ENCODE measurements around the gene CGNL1. TPM values are rescaled to one million over a fixed set of nuclear protein-coding genes. Genes with fewer than 3 reads are reported as not detected.
A peak's percentile ranks its signal among the peaks of the same experiment; 100 is the strongest.

CGNL1 gene
- total RNA-seq, 1 experiment from 2014 or later, result 0.34 TPM

- DNase-seq (ENCODE audit: low read depth), result no peak
Measured at GRCh38 chr15:57421551-57421950, 45.2 kb downstream of the CGNL1 start.

- DNase-seq (ENCODE audit: low read depth), result no peak
Measured at GRCh38 chr15:57422113-57422754, 45.9 kb downstream of the CGNL1 start.

- DNase-seq (ENCODE audit: low read depth), result no peak
Measured at GRCh38 chr15:57423599-57424140, 47.4 kb downstream of the CGNL1 start.

GRCh38 chr15:57424628-57425405 is 48.5 kb downstream of the CGNL1 start:
- no peak for DNase-seq (ENCODE audit: low read depth)

GRCh38 chr15:57425842-57426241 is 49.5 kb downstream of the CGNL1 start:
- DNase-seq (ENCODE audit: low read depth), result no peak

GRCh38 chr15:57427367-57427821 is 51.1 kb downstream of the CGNL1 start:
- no peak for DNase-seq (ENCODE audit: low read depth)

GRCh38 chr15:57432141-57432741 is 55.9 kb downstream of the CGNL1 start:
- no peak for DNase-seq (ENCODE audit: low read depth)

GRCh38 chr15:57436166-57436565 is 59.9 kb downstream of the CGNL1 start:
- DNase-seq (ENCODE audit: low read depth), result no peak

- no peak for DNase-seq (ENCODE audit: low read depth)
Measured at GRCh38 chr15:57436961-57437360, 60.7 kb downstream of the CGNL1 start.

- no peak for DNase-seq (ENCODE audit: low read depth)
Measured at GRCh38 chr15:57437564-57437963, 61.3 kb downstream of the CGNL1 start.

- DNase-seq (ENCODE audit: low read depth), result no peak
Measured at GRCh38 chr15:57438166-57438565, 61.9 kb downstream of the CGNL1 start.

GRCh38 chr15:57439128-57440027 is 63.1 kb downstream of the CGNL1 start:
- DNase-seq (ENCODE audit: low read depth), result no peak

GRCh38 chr15:57440167-57440566 is 63.9 kb downstream of the CGNL1 start:
- DNase-seq (ENCODE audit: low read depth), result no peak

- DNase-seq (ENCODE audit: low read depth), result peak; percentile 65
Measured at GRCh38 chr15:57440799-57441198, 64.5 kb downstream of the CGNL1 start.

- no peak for DNase-seq (ENCODE audit: low read depth)
Measured at GRCh38 chr15:57442335-57442734, 66.0 kb downstream of the CGNL1 start.

- no peak for DNase-seq (ENCODE audit: low read depth)
Measured at GRCh38 chr15:57443486-57443885, 67.2 kb downstream of the CGNL1 start.

GRCh38 chr15:57444877-57445513 is 68.7 kb downstream of the CGNL1 start:
- peak; percentile 17 for DNase-seq (ENCODE audit: low read depth)

- no peak for DNase-seq (ENCODE audit: low read depth)
Measured at GRCh38 chr15:57445872-57446271, 69.6 kb downstream of the CGNL1 start.

- no peak for DNase-seq (ENCODE audit: low read depth)
Measured at GRCh38 chr15:57446393-57446792, 70.1 kb downstream of the CGNL1 start.

- DNase-seq (ENCODE audit: low read depth), result no peak
Measured at GRCh38 chr15:57451555-57451954, 75.2 kb downstream of the CGNL1 start.
